GM12875 (cell line): Measurements from ENCODE around the gene CCDC88C.

ENCODE experiments used
- H3K4me3 ChIP-seq: one replicate; pipeline ENCODE4 v1.5.1; 2011; ENCODE audit warnings: low read depth, low read length, control low read depth
- CTCF ChIP-seq: IDR thresholded peaks from 2 replicates; pipeline ENCODE4 v1.5.1; 2011; ENCODE audit warnings: low read depth, mild to moderate bottlenecking, control low read depth, inconsistent platforms, low read length, moderate library complexity, borderline replicate concordance; ENCODE audit not compliant: insufficient read depth

CCDC88C gene

GRCh38 chr14:91374879-91375702 lies 42.5 kb downstream of the CCDC88C start:
- no peak overlapping the region for H3K4me3 ChIP-seq
- no peak for TF ChIP-seq CTCF

- TF ChIP-seq CTCF: no peak
- peak overlapping the region; percentile 8 for H3K4me3 ChIP-seq
Observed at GRCh38 chr14:91374287-91374878, 43.2 kb downstream of the CCDC88C start.

- H3K4me3 ChIP-seq: peak overlapping the region; percentile 33
- TF ChIP-seq CTCF: no peak
Observed at GRCh38 chr14:91373591-91374254, 43.9 kb downstream of the CCDC88C start.

GRCh38 chr14:91372671-91373495 lies 44.7 kb downstream of the CCDC88C start:
- TF ChIP-seq CTCF: no peak

GRCh38 chr14:91371990-91372375 lies 45.6 kb downstream of the CCDC88C start:
- no peak for TF ChIP-seq CTCF
- peak overlapping the region; percentile 27 for H3K4me3 ChIP-seq

More at GRCh38 chr14:91372671-91373495, 44.7 kb downstream of the CCDC88C start:
- peak overlapping the region; percentile 33 for H3K4me3 ChIP-seq

- TF ChIP-seq CTCF: no peak
- H3K4me3 ChIP-seq: peak overlapping the region; percentile 11
Observed at GRCh38 chr14:91371011-91371989, 46.3 kb downstream of the CCDC88C start.
